ENCODE data around the gene SLC12A4. TPM values are rescaled to one million over a fixed set of nuclear protein-coding genes. Genes with fewer than 3 reads are reported as not detected.

Gene SLC12A4
- polyA plus RNA-seq, 1 donor (not counting 4 experiments of a cell fraction or from before 2014, with no cell fraction given) = 59.3 TPM

- no peak for FAIRE-seq
- peaks cover 25% of the 10 kb centered on the region for H3K4me1 ChIP-seq (ENCODE audit: control insufficient read depth, extremely low read depth, insufficient read depth, low read length)
- no peak overlapping the region for H3K9ac ChIP-seq (ENCODE audit: control insufficient read depth, extremely low read depth, insufficient read depth, low read length)
- no peak for DNase-seq (ENCODE audit: low read depth, low spot score)
- dilution Hi-C loops (cut with MboI; ENCODE audit: extremely low pct_ligation_motif_present, low sequenced_read_pairs) = no loop called here
- peaks cover 18 to 20% of the 10 kb centered on the region in 2 experiments for H3K36me3 ChIP-seq (ENCODE audit: control insufficient read depth in 2 of 2, extremely low read depth in 1 of 2, insufficient read depth in 2 of 2, low read length in 2 of 2)
- H4K20me1 ChIP-seq (ENCODE audit: control insufficient read depth, extremely low read depth, insufficient read depth, low read length) = peaks cover 3% of the 10 kb centered on the region
- no peak overlapping the region for H3K4me3 ChIP-seq (ENCODE audit: control insufficient read depth in 2 of 3, extremely low read depth in 1 of 3, insufficient read depth in 2 of 3, low read depth in 1 of 3, low read length in 3 of 3)
- H3K9me1 ChIP-seq (ENCODE audit: control insufficient read depth, extremely low read depth, insufficient read depth, low read length) = no peaks in the 10 kb centered on the region
- H3K79me2 ChIP-seq (ENCODE audit: control insufficient read depth, insufficient read depth, low read length) = peaks cover 2% of the 10 kb centered on the region
- H3K9me3 ChIP-seq (ENCODE audit: control insufficient read depth, low read depth, low read length) = no peaks in the 10 kb centered on the region
- no peak overlapping the region for H3K4me2 ChIP-seq (ENCODE audit: control insufficient read depth, extremely low read depth, insufficient read depth, low read depth, low read length)
- no peak for TF ChIP-seq EZH2 (IDR thresholded peaks at IDR 0.05; ENCODE audit: low read length)
- TF ChIP-seq, protein P1, sequence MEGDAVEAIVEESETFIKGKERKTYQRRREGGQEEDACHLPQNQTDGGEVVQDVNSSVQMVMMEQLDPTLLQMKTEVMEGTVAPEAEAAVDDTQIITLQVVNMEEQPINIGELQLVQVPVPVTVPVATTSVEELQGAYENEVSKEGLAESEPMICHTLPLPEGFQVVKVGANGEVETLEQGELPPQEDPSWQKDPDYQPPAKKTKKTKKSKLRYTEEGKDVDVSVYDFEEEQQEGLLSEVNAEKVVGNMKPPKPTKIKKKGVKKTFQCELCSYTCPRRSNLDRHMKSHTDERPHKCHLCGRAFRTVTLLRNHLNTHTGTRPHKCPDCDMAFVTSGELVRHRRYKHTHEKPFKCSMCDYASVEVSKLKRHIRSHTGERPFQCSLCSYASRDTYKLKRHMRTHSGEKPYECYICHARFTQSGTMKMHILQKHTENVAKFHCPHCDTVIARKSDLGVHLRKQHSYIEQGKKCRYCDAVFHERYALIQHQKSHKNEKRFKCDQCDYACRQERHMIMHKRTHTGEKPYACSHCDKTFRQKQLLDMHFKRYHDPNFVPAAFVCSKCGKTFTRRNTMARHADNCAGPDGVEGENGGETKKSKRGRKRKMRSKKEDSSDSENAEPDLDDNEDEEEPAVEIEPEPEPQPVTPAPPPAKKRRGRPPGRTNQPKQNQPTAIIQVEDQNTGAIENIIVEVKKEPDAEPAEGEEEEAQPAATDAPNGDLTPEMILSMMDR (optimal IDR thresholded peaks at IDR 0.05 in 1 of 3, IDR thresholded peaks at IDR 0.05 in 1 of 3, conservative IDR thresholded peaks at IDR 0.05 in 1 of 3; ENCODE audit: extremely low read depth in 1 of 3, insufficient read depth in 2 of 3, low read length in 3 of 3) = no peak
- H3K27ac ChIP-seq (ENCODE audit: control insufficient read depth, insufficient read depth, low read length) = no peak overlapping the region
- no peaks in the 10 kb centered on the region for H3K27me3 ChIP-seq (ENCODE audit: control insufficient read depth, extremely low read depth, insufficient read depth, low read length)
- no peak overlapping the region for H2AFZ ChIP-seq (ENCODE audit: control insufficient read depth, low read length)
These were observed 37.7 kb downstream of the SLC12A4 start for GRCh38 chr16:67930678-67931211.

DNA sequence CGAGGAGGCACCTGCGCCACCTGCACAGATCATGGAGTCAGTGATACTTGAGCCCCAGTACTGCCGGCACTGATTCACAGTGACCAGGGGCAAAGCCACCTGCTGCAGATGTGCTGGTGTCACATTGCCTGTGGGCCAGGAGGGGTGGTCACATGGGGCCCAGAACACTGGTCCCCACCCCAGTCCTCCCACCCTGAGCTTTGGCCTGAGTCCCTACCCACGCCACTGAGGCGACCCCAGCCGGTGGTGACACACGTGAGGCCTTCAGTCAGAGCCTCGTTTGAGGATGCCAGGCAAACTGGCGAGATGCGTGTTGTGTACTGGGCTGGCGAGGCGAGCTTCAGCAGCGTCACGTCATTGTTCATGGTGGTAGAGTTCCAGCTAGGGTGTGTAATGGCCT is 38.2 kb downstream of the SLC12A4 start:
- DNase-seq (ENCODE audit: low read depth, low spot score) (no peak), FAIRE-seq (no peak)
- H3K36me3 ChIP-seq (ENCODE audit: control insufficient read depth in 2 of 2, extremely low read depth in 1 of 2, insufficient read depth in 2 of 2, low read length in 2 of 2) = peaks cover 18 to 20% of the 10 kb centered on the region in 2 experiments

More for the DNA sequence above, 38.2 kb downstream of the SLC12A4 start:
- Histone ChIP-seq H3K27me3 (ENCODE audit: control insufficient read depth, extremely low read depth, insufficient read depth, low read length) (no peaks in the 10 kb centered on the region), H3K4me3 (ENCODE audit: control insufficient read depth in 2 of 3, extremely low read depth in 1 of 3, insufficient read depth in 2 of 3, low read depth in 1 of 3, low read length in 3 of 3) (no peak overlapping the region), H3K9ac (ENCODE audit: control insufficient read depth, extremely low read depth, insufficient read depth, low read length) (no peak overlapping the region), H3K9me3 (ENCODE audit: control insufficient read depth, low read depth, low read length) (no peaks in the 10 kb centered on the region), H3K27ac (ENCODE audit: control insufficient read depth, insufficient read depth, low read length) (no peak overlapping the region), H4K20me1 (ENCODE audit: control insufficient read depth, extremely low read depth, insufficient read depth, low read length) (peaks cover 3% of the 10 kb centered on the region), H3K4me2 (ENCODE audit: control insufficient read depth, extremely low read depth, insufficient read depth, low read depth, low read length) (no peak overlapping the region), H3K9me1 (ENCODE audit: control insufficient read depth, extremely low read depth, insufficient read depth, low read length) (no peaks in the 10 kb centered on the region), H3K4me1 (ENCODE audit: control insufficient read depth, extremely low read depth, insufficient read depth, low read length) (peaks cover 23% of the 10 kb centered on the region), H3K79me2 (ENCODE audit: control insufficient read depth, insufficient read depth, low read length) (peaks cover 2% of the 10 kb centered on the region), H2AFZ (ENCODE audit: control insufficient read depth, low read length) (no peak overlapping the region)
- dilution Hi-C loops (cut with MboI; ENCODE audit: extremely low pct_ligation_motif_present, low sequenced_read_pairs) = no loop called here
- TF ChIP-seq, protein P1 (optimal IDR thresholded peaks at IDR 0.05 in 1 of 3, IDR thresholded peaks at IDR 0.05 in 1 of 3, conservative IDR thresholded peaks at IDR 0.05 in 1 of 3; ENCODE audit: extremely low read depth in 1 of 3, insufficient read depth in 2 of 3, low read length in 3 of 3) = no peak
- no peak for TF ChIP-seq EZH2 (IDR thresholded peaks at IDR 0.05; ENCODE audit: low read length)

Measured in keratinocyte (primary cell).